Activated T-helper 1 cell treated with anti-CD3 and anti-CD28 coated beads, Interleukin-2, amount 50 U/mL, for 16 hours (primary cell): Measurements from ENCODE around the gene KIF2A.

Experiments
- DNase-seq, 2 donors: peaks; one replicate each; pipeline ENCODE4 v3.0.0-alpha.2; 2020; ENCODE audit warnings: low read depth in 1 of 2, low spot score in 1 of 2

Gene KIF2A

GRCh38 chr5:62305715-62306322 lies at the start of gene KIF2A:
Gene KIF2A (plus strand): TSS chr5:62306206. CDS start chr5:62306473, 267 bp downstream.
- DNase-seq: peak; percentile 71 to 89

- DNase-seq: no peak
These were observed 49.0 kb upstream of the KIF2A start for GRCh38 chr5:62257020-62257367.

GRCh38 chr5:62258654-62259053 lies 47.4 kb upstream of the KIF2A start:
- no peak for DNase-seq

GRCh38 chr5:62259699-62260250 lies 46.2 kb upstream of the KIF2A start:
- DNase-seq: no peak

GRCh38 chr5:62260513-62260912 lies 45.5 kb upstream of the KIF2A start:
- DNase-seq: no peak

GRCh38 chr5:62263401-62263800 lies 42.6 kb upstream of the KIF2A start:
- DNase-seq: no peak

- no peak for DNase-seq
These were observed 40.3 kb upstream of the KIF2A start for GRCh38 chr5:62265648-62266112.

GRCh38 chr5:62266573-62266972 lies 39.4 kb upstream of the KIF2A start:
- no peak for DNase-seq

- DNase-seq: no peak
These were observed 37.8 kb upstream of the KIF2A start for GRCh38 chr5:62268234-62268633.

GRCh38 chr5:62268792-62269191 lies 37.2 kb upstream of the KIF2A start:
- no peak for DNase-seq

GRCh38 chr5:62271370-62271769 lies 34.6 kb upstream of the KIF2A start:
- DNase-seq: no peak

- DNase-seq: no peak
These were observed 34.1 kb upstream of the KIF2A start for GRCh38 chr5:62271870-62272269.

- no peak for DNase-seq
These were observed 32.3 kb upstream of the KIF2A start for GRCh38 chr5:62273687-62274086.

GRCh38 chr5:62275581-62275980 lies 30.4 kb upstream of the KIF2A start:
- DNase-seq: no peak

- no peak for DNase-seq
These were observed 24.6 kb upstream of the KIF2A start for GRCh38 chr5:62281411-62281810.

- no peak for DNase-seq
These were observed 23.9 kb upstream of the KIF2A start for GRCh38 chr5:62282064-62282463.

GRCh38 chr5:62283005-62283404 lies 23.0 kb upstream of the KIF2A start:
- DNase-seq: no peak

- no peak for DNase-seq
These were observed 22.1 kb upstream of the KIF2A start for GRCh38 chr5:62283861-62284260.

- peak in 1 of 2 donors; percentile 37 for DNase-seq
These were observed 20.8 kb upstream of the KIF2A start for GRCh38 chr5:62284946-62285891.

- no peak for DNase-seq
These were observed 19.2 kb upstream of the KIF2A start for GRCh38 chr5:62286834-62287233.

- DNase-seq: no peak
These were observed 18.8 kb upstream of the KIF2A start for GRCh38 chr5:62287237-62287636.

- no peak for DNase-seq
These were observed 17.9 kb upstream of the KIF2A start for GRCh38 chr5:62288118-62288517.
